Measurements from ENCODE around the gene TOM1L1.

TOM1L1 gene

GRCh38 chr17:54996441-54996840 lies 95.8 kb downstream of the TOM1L1 start:
- no peak for FAIRE-seq
- TF ChIP-seq SPI1 (IDR thresholded peaks at IDR 0.05; ENCODE audit: low read depth, low read length) (no peak), PAX5 (IDR thresholded peaks at IDR 0.05; ENCODE audit: insufficient read depth, low read length, severe bottlenecking) (no peak), TAF1 (IDR thresholded peaks at IDR 0.05; ENCODE audit: low read depth, low read length) (no peak), POU2F2 (IDR thresholded peaks at IDR 0.05; ENCODE audit: low read depth, low read length) (no peak), POLR2AphosphoS5 (IDR thresholded peaks at IDR 0.05; ENCODE audit: low read depth, low read length) (no peak), POLR2A (IDR thresholded peaks at IDR 0.05; ENCODE audit: low read depth, low read length) (no peak)

GRCh38 chr17:55002458-55002857 lies 101.8 kb downstream of the TOM1L1 start:
- FAIRE-seq (no peak), DNase-seq (ENCODE audit: insufficient read length, low spot score) (no peak)
- TF ChIP-seq TAF1 (IDR thresholded peaks at IDR 0.05; ENCODE audit: low read depth, low read length) (no peak), SPI1 (IDR thresholded peaks at IDR 0.05; ENCODE audit: low read depth, low read length) (no peak), PAX5 (IDR thresholded peaks at IDR 0.05; ENCODE audit: insufficient read depth, low read length, severe bottlenecking) (no peak), POLR2AphosphoS5 (IDR thresholded peaks at IDR 0.05; ENCODE audit: low read depth, low read length) (no peak), POLR2A (IDR thresholded peaks at IDR 0.05; ENCODE audit: low read depth, low read length) (no peak), POU2F2 (IDR thresholded peaks at IDR 0.05; ENCODE audit: low read depth, low read length) (no peak)

More at GRCh38 chr17:54996441-54996840, 95.8 kb downstream of the TOM1L1 start:
- DNase-seq (ENCODE audit: insufficient read length, low spot score), result no peak

GRCh38 chr17:55004484-55004883 lies 103.8 kb downstream of the TOM1L1 start:
- DNase-seq (ENCODE audit: insufficient read length, low spot score), result no peak
- no peak for FAIRE-seq
- no peak for TF ChIP-seq POU2F2 (IDR thresholded peaks at IDR 0.05; ENCODE audit: low read depth, low read length)
- TF ChIP-seq POLR2AphosphoS5 (IDR thresholded peaks at IDR 0.05; ENCODE audit: low read depth, low read length), result no peak
- TF ChIP-seq POLR2A (IDR thresholded peaks at IDR 0.05; ENCODE audit: low read depth, low read length), result no peak
- no peak for TF ChIP-seq PAX5 (IDR thresholded peaks at IDR 0.05; ENCODE audit: insufficient read depth, low read length, severe bottlenecking)
- TF ChIP-seq TAF1 (IDR thresholded peaks at IDR 0.05; ENCODE audit: low read depth, low read length), result no peak
- no peak for TF ChIP-seq SPI1 (IDR thresholded peaks at IDR 0.05; ENCODE audit: low read depth, low read length)

GRCh38 chr17:55005520-55005919 lies 104.9 kb downstream of the TOM1L1 start:
- DNase-seq (ENCODE audit: insufficient read length, low spot score) (no peak), FAIRE-seq (no peak)

More at GRCh38 chr17:55005520-55005919, 104.9 kb downstream of the TOM1L1 start:
- no peak for TF ChIP-seq POLR2AphosphoS5 (IDR thresholded peaks at IDR 0.05; ENCODE audit: low read depth, low read length)
- no peak for TF ChIP-seq POLR2A (IDR thresholded peaks at IDR 0.05; ENCODE audit: low read depth, low read length)

All from GM12891 (cell line).